Stimulated activated CD8-positive, alpha-beta memory T cell treated with anti-CD3 and anti-CD28 coated beads, Interleukin-7, amount 100 ng/mL, for 48 hours (primary cell): ENCODE results near the gene CCDC33.

ENCODE experiments used
- DNase-seq, 2 donors: peaks; one replicate each; pipeline ENCODE4 v3.0.0-alpha.2; 2020; ENCODE audit warnings: low read depth in 1 of 2; ENCODE audit errors: extremely low read depth in 1 of 2

The CCDC33 gene

GRCh38 chr15:74307827-74308811, 72.0 kb downstream of the CCDC33 start:
- DNase-seq = peak in 1 of 2 donors; percentile 14

- DNase-seq = no peak
Observed at GRCh38 chr15:74311734-74312444, 75.8 kb downstream of the CCDC33 start.

- no peak for DNase-seq
Observed at GRCh38 chr15:74312445-74313007, 76.4 kb downstream of the CCDC33 start.

GRCh38 chr15:74313889-74314288, 77.8 kb downstream of the CCDC33 start:
- DNase-seq = no peak

- DNase-seq = peak in 1 of 2 donors; percentile 29
Observed at GRCh38 chr15:74314795-74315438, 78.8 kb downstream of the CCDC33 start.

- peak in 1 of 2 donors; percentile 23 for DNase-seq
Observed at GRCh38 chr15:74315626-74316025, 79.5 kb downstream of the CCDC33 start.

GRCh38 chr15:74316141-74316540, 80.0 kb downstream of the CCDC33 start:
- no peak for DNase-seq

GRCh38 chr15:74317820-74318375, 81.8 kb downstream of the CCDC33 start:
- no peak for DNase-seq

GRCh38 chr15:74318376-74319137, 82.4 kb downstream of the CCDC33 start:
- DNase-seq = peak in 1 of 2 donors; percentile 6

- no peak for DNase-seq
Observed at GRCh38 chr15:74319138-74319460, 83.0 kb downstream of the CCDC33 start.

- no peak for DNase-seq
Observed at GRCh38 chr15:74319596-74320351, 83.6 kb downstream of the CCDC33 start.

GRCh38 chr15:74320352-74321247, 84.5 kb downstream of the CCDC33 start:
- no peak for DNase-seq

GRCh38 chr15:74322558-74323180, 86.5 kb downstream of the CCDC33 start:
- DNase-seq = peak; percentile 35 to 39

- no peak for DNase-seq
Observed at GRCh38 chr15:74324714-74325113, 88.6 kb downstream of the CCDC33 start.

- DNase-seq = no peak
Observed at GRCh38 chr15:74326746-74327145, 90.6 kb downstream of the CCDC33 start.

GRCh38 chr15:74327756-74328155, 91.6 kb downstream of the CCDC33 start:
- no peak for DNase-seq

GRCh38 chr15:74328331-74329056, 92.4 kb downstream of the CCDC33 start:
- no peak for DNase-seq
